ENCODE data around the gene RNF34. TPM values are rescaled to one million over a fixed set of nuclear protein-coding genes. Genes with fewer than 3 reads are reported as not detected.

RNF34 gene
- total and polyA plus RNA-seq, 2 of the 8 experiments (the other 6 are each of a cell fraction or from before 2014, with no cell fraction given) = 37.9 to 57.6 TPM

GRCh38 chr12:121404734-121405133 lies 4.8 kb downstream of the RNF34 start:
- CTCF ChIA-PET (ENCODE audit: partially characterized antibody) = no interaction called here
- Histone ChIP-seq H3K9ac (replicated peaks in 1 of 4; ENCODE audit: extremely low read depth in 1 of 4, low read depth in 3 of 4, low read length in 3 of 4) (no peak overlapping the region), H3K56ac (replicated peaks; ENCODE audit: insufficient read length, low read depth, low read length) (no peak overlapping the region), H3K14ac (ENCODE audit: insufficient read length) (no peak overlapping the region), H3K4me3 (ENCODE audit: extremely low read depth in 1 of 4, insufficient read depth in 2 of 4, low read depth in 3 of 4, low read length in 4 of 4) (no peak overlapping the region), H4K5ac (ENCODE audit: insufficient read length, low read depth, low read length) (no peak overlapping the region), H3K9me3 (ENCODE audit: insufficient read depth in 2 of 2, low read depth in 1 of 2, low read length in 1 of 2) (no peaks in the 10 kb centered on the region), H2AK5ac (ENCODE audit: low read depth, low read length) (no peak overlapping the region), H3K23ac (ENCODE audit: insufficient read length) (no peak overlapping the region), H2AFZ (ENCODE audit: low read length) (no peak overlapping the region), H3K79me2 (ENCODE audit: control insufficient read depth in 1 of 2, insufficient read depth in 2 of 2, low read length in 2 of 2) (peaks cover 4 to 61% of the 10 kb centered on the region in 2 experiments; a peak in 3 of 4 replicates), H4K8ac (ENCODE audit: extremely low read depth, insufficient read depth, low read length) (no peak overlapping the region), H3K4me2 (ENCODE audit: insufficient read depth in 1 of 2, low read depth in 2 of 2, low read length in 2 of 2) (no peak overlapping the region), H4K20me1 (replicated peaks in 1 of 2; ENCODE audit: control insufficient read depth in 1 of 2, insufficient read depth in 2 of 2, low read length in 2 of 2) (peaks cover 0 to 3% of the 10 kb centered on the region in 2 experiments), H3K4ac (replicated peaks; ENCODE audit: insufficient read length, low read depth, low read length) (no peak overlapping the region), H4K91ac (replicated peaks; ENCODE audit: insufficient read length, low read length) (no peak overlapping the region), H3K18ac (ENCODE audit: extremely low read depth, low read length) (no peak overlapping the region), H3K4me1 (replicated peaks in 1 of 4; ENCODE audit: control insufficient read depth in 3 of 4, insufficient read depth in 4 of 4, low read length in 3 of 4) (no peaks in the 10 kb centered on the region), H3K27me3 (replicated peaks in 1 of 4; ENCODE audit: control insufficient read depth in 3 of 4, extremely low read depth in 1 of 4, insufficient read depth in 3 of 4, low read length in 3 of 4) (no peaks in the 10 kb centered on the region), H3K36me3 (ENCODE audit: control insufficient read depth in 2 of 4, insufficient read depth in 4 of 4, low read length in 3 of 4) (peaks cover 0 to 14% (median 10%) of the 10 kb centered on the region in 4 experiments; a peak in 6 of 8 replicates), H2BK20ac (ENCODE audit: low read length) (no peak overlapping the region), H3K23me2 (ENCODE audit: low read depth, low read length) (peaks cover 8% of the 10 kb centered on the region), H2BK15ac (ENCODE audit: low read length) (no peak overlapping the region), H3K79me1 (ENCODE audit: low read depth, low read length) (peaks cover 7% of the 10 kb centered on the region), H2BK12ac (ENCODE audit: low read depth, low read length) (no peak overlapping the region), H2BK5ac (ENCODE audit: low read depth, low read length) (no peak overlapping the region), H2BK120ac (replicated peaks; ENCODE audit: low read depth, low read length) (no peak overlapping the region), H3K27ac (ENCODE audit: low read depth, low read length) (no peak overlapping the region)
- no peak for DNase-seq (ENCODE audit: low read depth in 1 of 2, low spot score in 2 of 2)
- POLR2A ChIA-PET (ENCODE audit: partially characterized antibody) = interaction anchor here (0.6 to 1.1 kb wide), 4 partner anchors 12 to 1705 kb away, joined by 3 to 4 read pairs (median 3); no protein-coding TSS in a partner anchor
- no peak for FAIRE-seq
- 81% methylated on average over 1 of the region's 1 CpG; no CpG with 5 or more reads in 1 of the 2 experiments for WGBS, 2 experiments (ENCODE audit: extremely low coverage in 1 of 2, insufficient coverage in 1 of 2, insufficient read length in 1 of 2, insufficient replicate concordance in 2 of 2, low coverage in 1 of 2, low lambda C conversion rate in 2 of 2, missing lambda C conversion rate in 1 of 2)
